Fibroblast of skin of right biceps (primary cell): ENCODE data around the gene SPOCK1.
"Not testable (repeated sequence)": the region's sequence is repeated elsewhere in the genome, so short reads cannot be mapped to it uniquely, and the experiment has no call there.

Experiments used
- DNase-seq: peaks from one replicate; pipeline ENCODE4 v3.0.0-alpha.2; 2013

Gene SPOCK1

GRCh38 chr5:136999787-137000186 is 499.3 kb downstream of the SPOCK1 start:
- no peak for DNase-seq

- no peak for DNase-seq
Observed at GRCh38 chr5:136998854-136999357, 500.2 kb downstream of the SPOCK1 start.

GRCh38 chr5:136994154-136994553 is 505.0 kb downstream of the SPOCK1 start:
- DNase-seq = no peak

GRCh38 chr5:136992796-136993489 is 506.2 kb downstream of the SPOCK1 start:
- no peak for DNase-seq

GRCh38 chr5:136985785-136986475 is 513.2 kb downstream of the SPOCK1 start:
- DNase-seq = no peak

- DNase-seq = no peak
Observed at GRCh38 chr5:136984772-136985446, 514.2 kb downstream of the SPOCK1 start.

GRCh38 chr5:136981936-136982335 is 517.2 kb downstream of the SPOCK1 start:
- no peak for DNase-seq

- DNase-seq = peak; percentile 18
Observed at GRCh38 chr5:136979131-136979530, 520.0 kb downstream of the SPOCK1 start.

GRCh38 chr5:136963504-136963903 is 535.6 kb downstream of the SPOCK1 start:
- no peak for DNase-seq

- no peak for DNase-seq
Observed at GRCh38 chr5:136957428-136957827, 541.7 kb downstream of the SPOCK1 start.

GRCh38 chr5:136954142-136954541 is 545.0 kb downstream of the SPOCK1 start:
- not testable (repeated sequence) for DNase-seq

- DNase-seq = not testable (repeated sequence)
Observed at GRCh38 chr5:136953346-136954069, 545.6 kb downstream of the SPOCK1 start.

GRCh38 chr5:136927571-136927970 is 571.6 kb downstream of the SPOCK1 start:
- no peak for DNase-seq

GRCh38 chr5:136926073-136926472 is 573.1 kb downstream of the SPOCK1 start:
- no peak for DNase-seq
